GM23338 (cell line): ENCODE results near the gene GNLY. TPM values are rescaled to one million over a fixed set of nuclear protein-coding genes. Genes with fewer than 3 reads are reported as not detected.

Experiments
- ATAC-seq: fragments of 200-7000 bp; cut with Tn5 transposase; 3 replicates; pipeline ENCODE4 v1.9.1; 2020
- DNase-seq: peaks from one replicate; pipeline ENCODE4 v3.0.0-alpha.2; 2015; ENCODE audit warnings: low spot score
- H2AFZ ChIP-seq: fragments of 200-600 bp; sonication (generic); 2 replicates; pipeline ENCODE4 v1.8.0; 2016; ENCODE audit warnings: antibody characterized with exemption, mild to moderate bottlenecking, moderate library complexity
- H3F3A ChIP-seq: fragments of 200-600 bp; sonication (generic); replicated peaks from 2 replicates; pipeline ENCODE4 v1.8.0; 2017; ENCODE audit warnings: antibody characterized with exemption, mixed run types, low read depth
- H3K27ac ChIP-seq: fragments of 200-600 bp; sonication (generic); 2 replicates; pipeline ENCODE4 v1.6.1; 2016; ENCODE audit warnings: low read depth
- H3K27me3 ChIP-seq: fragments of 200-600 bp; sonication (generic); 2 replicates; pipeline ENCODE4 v1.8.0; 2016; ENCODE audit warnings: mild to moderate bottlenecking, mixed run types, moderate library complexity; ENCODE audit not compliant: insufficient read depth
- H3K36me3 ChIP-seq: fragments of 200-600 bp; sonication (generic); 2 replicates; pipeline ENCODE4 v1.8.0; 2016; ENCODE audit warnings: mild to moderate bottlenecking; ENCODE audit not compliant: insufficient read depth
- H3K4me1 ChIP-seq: fragments of 200-600 bp; sonication (generic); 2 replicates; pipeline ENCODE4 v1.8.0; 2016; ENCODE audit warnings: mild to moderate bottlenecking, moderate library complexity; ENCODE audit not compliant: insufficient read depth
- H3K4me2 ChIP-seq: fragments of 200-600 bp; sonication (generic); 2 replicates; pipeline ENCODE4 v1.7.1; 2017; ENCODE audit warnings: mixed run types
- H3K4me3 ChIP-seq: fragments of 200-600 bp; sonication (generic); 2 replicates; pipeline ENCODE4 v1.6.1; 2016; ENCODE audit warnings: mixed run types
- H3K79me2 ChIP-seq: fragments of 200-600 bp; sonication (generic); replicated peaks from 2 replicates; pipeline ENCODE4 v1.8.0; 2017; ENCODE audit warnings: mild to moderate bottlenecking; ENCODE audit not compliant: insufficient read depth
- H3K9me2 ChIP-seq: fragments of 200-600 bp; sonication (generic); 2 replicates; pipeline ENCODE4 v1.8.0; 2017; ENCODE audit not compliant: insufficient read depth
- H4K20me1 ChIP-seq: fragments of 200-600 bp; sonication (generic); replicated peaks from 2 replicates; pipeline ENCODE4 v1.8.0; 2017; ENCODE audit warnings: mild to moderate bottlenecking; ENCODE audit not compliant: insufficient read depth
- H3K27ac Mint-ChIP-seq: 2 replicates; pipeline ENCODE4 v1.8.0; 2020; ENCODE audit warnings: inconsistent platforms, mild to moderate bottlenecking, moderate library complexity, mixed read lengths
- H3K27me3 Mint-ChIP-seq: 3 replicates; pipeline ENCODE4 v1.8.0; 2022; ENCODE audit warnings: low read depth, mild to moderate bottlenecking, moderate library complexity, mixed read lengths, inconsistent platforms; ENCODE audit not compliant: insufficient read depth, poor library complexity
- H3K36me3 Mint-ChIP-seq: 3 replicates; pipeline ENCODE4 v1.8.0; 2021; ENCODE audit warnings: low read depth, mild to moderate bottlenecking, inconsistent platforms, moderate library complexity, mixed read lengths
- H3K4me1 Mint-ChIP-seq: 3 replicates; pipeline ENCODE4 v1.8.0; 2020; ENCODE audit warnings: mild to moderate bottlenecking, inconsistent platforms, mixed read lengths
- H3K4me3 Mint-ChIP-seq: 3 replicates; pipeline ENCODE4 v1.8.0; 2021; ENCODE audit warnings: moderate library complexity, mild to moderate bottlenecking, inconsistent platforms, mixed read lengths
- H3K9me3 Mint-ChIP-seq: 3 replicates; pipeline ENCODE4 v1.8.0; 2020; ENCODE audit warnings: moderate library complexity, mild to moderate bottlenecking, inconsistent platforms, mixed read lengths
- CTCF ChIP-seq, 2 experiments: fragments of 200-600 bp in 1 of 2; sonication (generic) in 1 of 2; conservative IDR thresholded peaks; 2 replicates each; pipeline versions ENCODE4 v1.5.1 to v1.6.1; 2016 to 2017; ENCODE audit warnings: antibody characterized with exemption in 2 of 2, low read depth in 2 of 2, mild to moderate bottlenecking in 2 of 2, moderate library complexity in 1 of 2
- ETS1 ChIP-seq: IDR thresholded peaks from 2 replicates; pipeline ENCODE4 v1.6.1; 2016; ENCODE audit warnings: antibody characterized with exemption
- EZH2 ChIP-seq: fragments of 200-600 bp; sonication (generic); IDR thresholded peaks from one replicate; pipeline ENCODE4 v1.8.0; 2017; ENCODE audit warnings: antibody characterized with exemption, mild to moderate bottlenecking, low read depth; ENCODE audit not compliant: unreplicated experiment
- JUNB ChIP-seq: IDR thresholded peaks from one replicate; pipeline ENCODE4 v1.6.1; 2016; ENCODE audit warnings: antibody characterized with exemption; ENCODE audit not compliant: unreplicated experiment
- NANOG ChIP-seq: IDR thresholded peaks from 2 replicates; pipeline ENCODE4 v1.6.1; 2016; ENCODE audit warnings: antibody characterized with exemption, borderline replicate concordance
- POLR2AphosphoS5 ChIP-seq: IDR thresholded peaks from 2 replicates; pipeline ENCODE4 v1.6.1; 2016; ENCODE audit warnings: antibody characterized with exemption, low read depth
- REST ChIP-seq: IDR thresholded peaks from one replicate; pipeline ENCODE4 v1.6.1; 2018; ENCODE audit warnings: antibody characterized with exemption; ENCODE audit not compliant: unreplicated experiment
- STAT1 ChIP-seq: IDR thresholded peaks from one replicate; pipeline ENCODE4 v1.6.1; 2016; ENCODE audit warnings: antibody characterized with exemption; ENCODE audit not compliant: unreplicated experiment
- ZNF114 ChIP-seq: fragments of 250-450 bp; sonication (Bioruptor Pico); IDR thresholded peaks from 2 replicates; pipeline ENCODE4 v1.5.0; 2020; ENCODE audit warnings: mild to moderate bottlenecking, moderate library complexity
- polyA plus RNA-seq: library from polyadenylated mRNA; unstranded; fragments of >200 nt; fragmentation: Nextera tagmentation; extraction: Ambion mirVana; gene quantifications from 2 replicates; pipeline ENCODE4 v1.2.1, GENCODE V29; 2016
- total RNA-seq: library from RNA; depleted of rRNA; stranded (reverse); fragments of >200 nt; shearing (Covaris generic); gene quantifications from 2 replicates; pipeline ENCODE4 v1.2.3, GENCODE V29; 2014

The GNLY gene
- total and polyA plus RNA-seq, 2 experiments from 2014 or later = not detected

- no peak for TF ChIP-seq EZH2
- TF ChIP-seq REST = no peak
Observed at GRCh38 chr2:85706599-85707296, 12.6 kb downstream of the GNLY start (continued).

GRCh38 chr2:85707304-85707703 is 13.1 kb downstream of the GNLY start:
- Histone ChIP-seq H3K79me2 (no peaks in the 10 kb centered on the region), H3K36me3 (no peaks in the 10 kb centered on the region), H4K20me1 (no peaks in the 10 kb centered on the region), H3K4me3 (no peak overlapping the region), H3K27me3 (peaks cover 6% of the 10 kb centered on the region; the same call in 1 of the 2 replicates), H3K4me1 (peaks cover 8% of the 10 kb centered on the region), H3K27ac (no peak overlapping the region), H3F3A (no peaks in the 10 kb centered on the region), H3K4me2 (no peak overlapping the region), H2AFZ (no peak overlapping the region), H3K9me2 (no peaks in the 10 kb centered on the region)
- peak; percentile 89 for ATAC-seq
- H3K4me3 Mint-ChIP-seq = no peak overlapping the region
- H3K36me3 Mint-ChIP-seq = no peaks in the 10 kb centered on the region
- H3K27me3 Mint-ChIP-seq = peaks cover 15% of the 10 kb centered on the region
- TF ChIP-seq POLR2AphosphoS5 (no peak), STAT1 (no peak), CTCF (conservative IDR thresholded peaks at IDR 0.05; ENCODE audit: low read depth in 2 of 2) (peak; percentile 90 to 97)
- H3K4me1 Mint-ChIP-seq = peaks cover 26% of the 10 kb centered on the region
- H3K27ac Mint-ChIP-seq = no peak overlapping the region
- DNase-seq = peak; percentile 95
- H3K9me3 Mint-ChIP-seq = no peaks in the 10 kb centered on the region

GRCh38 chr2:85708641-85709040 is 14.5 kb downstream of the GNLY start:
- no peak overlapping the region for H3K27ac Mint-ChIP-seq
- no peak overlapping the region for H2AFZ ChIP-seq
- no peaks in the 10 kb centered on the region for H3K9me3 Mint-ChIP-seq
- peaks cover 13% of the 10 kb centered on the region for H3K4me1 Mint-ChIP-seq
- H3K9me2 ChIP-seq = no peaks in the 10 kb centered on the region
- no peaks in the 10 kb centered on the region for H3K79me2 ChIP-seq
- no peak overlapping the region for H3K4me3 Mint-ChIP-seq
- H3K27me3 Mint-ChIP-seq = peaks cover 15% of the 10 kb centered on the region
- DNase-seq (no peak), ATAC-seq (no peak)
- no peaks in the 10 kb centered on the region for H4K20me1 ChIP-seq
- no peak overlapping the region for H3K4me2 ChIP-seq
- H3K27ac ChIP-seq = no peak overlapping the region
- no peaks in the 10 kb centered on the region for H3K36me3 Mint-ChIP-seq
- no peak overlapping the region for H3K4me3 ChIP-seq
- H3K36me3 ChIP-seq = no peaks in the 10 kb centered on the region
- H3K4me1 ChIP-seq = peaks cover 5% of the 10 kb centered on the region
- H3K27me3 ChIP-seq = peaks cover 6% of the 10 kb centered on the region; the same call in 1 of the 2 replicates
- no peaks in the 10 kb centered on the region for H3F3A ChIP-seq
- TF ChIP-seq NANOG (no peak), ETS1 (no peak), EZH2 (no peak), POLR2AphosphoS5 (no peak), STAT1 (no peak), CTCF (conservative IDR thresholded peaks at IDR 0.05; ENCODE audit: low read depth in 2 of 2) (no peak), ZNF114 (CRISPR knock-in tag) (no peak), JUNB (no peak)
